Trophoblast cell (in vitro differentiated cells and primary cell): ENCODE measurements around the gene TNFAIP8L1.

Experiments
- DNase-seq, 2 donors: peaks; one replicate each; pipeline ENCODE4 v3.0.0-alpha.2; 2016
- H2AFZ ChIP-seq: 2 replicates; pipeline ENCODE4 v1.6.1; 2013; ENCODE audit warnings: low read length, moderate library complexity, mild to moderate bottlenecking; ENCODE audit not compliant: insufficient read depth, poor library complexity
- H2AK5ac ChIP-seq: 2 replicates; pipeline ENCODE4 v1.6.1; 2013; ENCODE audit warnings: mild to moderate bottlenecking, low read length
- H2BK120ac ChIP-seq: 2 replicates; pipeline ENCODE4 v1.6.1; 2013; ENCODE audit warnings: low read length, mild to moderate bottlenecking, moderate library complexity; ENCODE audit not compliant: insufficient read depth, poor library complexity
- H2BK12ac ChIP-seq: 2 replicates; pipeline ENCODE4 v1.6.1; 2013; ENCODE audit warnings: mild to moderate bottlenecking, low read length, moderate library complexity
- H2BK5ac ChIP-seq: 2 replicates; pipeline ENCODE4 v1.6.1; 2013; ENCODE audit warnings: low read length, low read depth, moderate library complexity, mild to moderate bottlenecking; ENCODE audit not compliant: poor library complexity
- H3K14ac ChIP-seq: 2 replicates; pipeline ENCODE4 v1.6.1; 2013; ENCODE audit warnings: mild to moderate bottlenecking, low read length
- H3K18ac ChIP-seq: 2 replicates; pipeline ENCODE4 v1.6.1; 2013; ENCODE audit warnings: mild to moderate bottlenecking, low read length
- H3K23ac ChIP-seq: 2 replicates; pipeline ENCODE4 v1.6.1; 2013; ENCODE audit warnings: low read length
- H3K27ac ChIP-seq: 2 replicates; pipeline ENCODE4 v1.5.1; 2013; ENCODE audit warnings: low read depth, mild to moderate bottlenecking, inconsistent platforms, low read length, moderate library complexity
- H3K27me3 ChIP-seq: 2 replicates; pipeline ENCODE4 v1.6.1; 2013; ENCODE audit warnings: inconsistent platforms, mild to moderate bottlenecking, low read length, moderate library complexity; ENCODE audit not compliant: insufficient read depth
- H3K36me3 ChIP-seq, 2 experiments: 1 replicate in 1 of 2; 2 replicates in 1 of 2; pipeline ENCODE4 v1.6.1; 2013; ENCODE audit warnings: low read length in 2 of 2, mild to moderate bottlenecking in 2 of 2, moderate library complexity in 1 of 2; ENCODE audit not compliant: insufficient read depth in 2 of 2, control insufficient read depth in 1 of 2
- H3K4ac ChIP-seq: 2 replicates; pipeline ENCODE4 v1.6.1; 2013; ENCODE audit warnings: low read depth, mild to moderate bottlenecking, low read length, moderate library complexity
- H3K4me1 ChIP-seq, 2 experiments: 1 replicate in 1 of 2; 2 replicates in 1 of 2; pipeline ENCODE4 v1.6.1; 2013; ENCODE audit warnings: low read length in 2 of 2, mild to moderate bottlenecking in 2 of 2, moderate library complexity in 1 of 2; ENCODE audit not compliant: insufficient read depth in 2 of 2, control insufficient read depth in 1 of 2
- H3K4me2 ChIP-seq: 2 replicates; pipeline ENCODE4 v1.6.1; 2013; ENCODE audit warnings: inconsistent platforms, mild to moderate bottlenecking, low read length, moderate library complexity
- H3K4me3 ChIP-seq: 2 replicates; pipeline ENCODE4 v1.5.1; 2013; ENCODE audit warnings: mild to moderate bottlenecking, low read depth, low read length, inconsistent platforms
- H3K79me1 ChIP-seq: one replicate; pipeline ENCODE4 v1.6.1; 2013; ENCODE audit warnings: low read length
- H3K79me2 ChIP-seq: 2 replicates; pipeline ENCODE4 v1.6.1; 2013; ENCODE audit warnings: low read length, mild to moderate bottlenecking; ENCODE audit not compliant: control insufficient read depth, insufficient read depth, poor library complexity
- H3K9ac ChIP-seq: 2 replicates; pipeline ENCODE4 v1.6.1; 2013; ENCODE audit warnings: mild to moderate bottlenecking, low read length
- H3K9me3 ChIP-seq: 2 replicates; pipeline ENCODE4 v1.6.1; 2013; ENCODE audit warnings: low read depth, mild to moderate bottlenecking, control low read depth, inconsistent platforms, low read length; ENCODE audit not compliant: insufficient read depth
- H4K12ac ChIP-seq: 2 replicates; pipeline ENCODE4 v1.6.1; 2013; ENCODE audit warnings: low read depth, mild to moderate bottlenecking, low read length, moderate library complexity
- H4K8ac ChIP-seq: 2 replicates; pipeline ENCODE4 v1.6.1; 2013; ENCODE audit warnings: low read depth, mild to moderate bottlenecking, low read length, moderate library complexity
- H4K91ac ChIP-seq: one replicate; pipeline ENCODE4 v1.6.1; 2013; ENCODE audit warnings: low read depth, mild to moderate bottlenecking, low read length, moderate library complexity
- WGBS: extraction: QIAGEN DNeasy Blood & Tissue Kit; methylation state at CpG from one replicate; pipeline ENCODE4 v1.1.7; 2013; ENCODE audit warnings: missing lambda C conversion rate; ENCODE audit not compliant: insufficient read length, insufficient coverage; ENCODE audit errors: extremely low coverage; 5-methylcytosine and 5-hydroxymethylcytosine counted together

Gene TNFAIP8L1

DNA sequence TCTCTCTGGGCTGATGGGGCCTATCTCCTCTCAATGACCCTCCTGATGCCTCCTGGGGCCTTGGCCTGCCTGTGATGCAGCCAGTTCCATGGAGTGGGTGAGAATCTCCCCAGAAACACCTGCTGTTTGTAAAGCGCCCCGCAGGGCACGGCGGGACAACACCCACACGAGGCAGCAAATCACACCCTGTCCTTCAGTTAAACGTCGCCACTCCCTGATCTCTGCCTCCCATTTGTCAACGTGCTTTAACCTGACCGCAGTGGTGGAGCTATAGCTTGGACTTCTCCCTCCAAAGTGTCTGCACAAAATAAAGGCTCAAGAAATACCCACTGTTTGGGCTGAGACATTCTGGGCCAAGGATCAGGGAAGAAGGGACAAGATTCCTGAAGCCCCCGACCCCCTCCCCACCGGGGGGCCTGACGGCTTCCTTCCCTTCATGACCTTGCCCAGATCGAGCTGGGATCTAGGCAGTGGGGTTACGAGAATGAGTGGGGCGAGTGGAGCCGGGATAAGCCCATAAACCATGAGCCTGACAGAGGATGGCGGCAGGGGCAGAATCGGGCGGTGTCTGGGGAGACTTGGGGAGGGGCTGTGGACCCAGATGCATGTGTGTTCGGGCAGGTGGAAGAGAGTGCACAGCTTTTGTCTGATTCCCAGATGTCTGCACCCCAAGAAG lies 22.8 kb downstream of the TNFAIP8L1 start:
- H3K4ac ChIP-seq, result no peak overlapping the region
- H3K14ac ChIP-seq, result no peak overlapping the region
- H4K12ac ChIP-seq, result no peak overlapping the region
- no peak overlapping the region for H2AFZ ChIP-seq
- DNase-seq, result no peak
- H3K27me3 ChIP-seq, result no peaks in the 10 kb centered on the region
- H2AK5ac ChIP-seq, result no peak overlapping the region
- H3K79me1 ChIP-seq, result no peaks in the 10 kb centered on the region
- H2BK120ac ChIP-seq, result no peak overlapping the region
- H3K4me3 ChIP-seq, result no peak overlapping the region
- no peak overlapping the region for H3K23ac ChIP-seq
- peaks cover 70 to 74% of the 10 kb centered on the region in 2 experiments for H3K36me3 ChIP-seq
- WGBS, result no CpG with 5 or more reads among the region's 20 CpGs
- no peak overlapping the region for H4K8ac ChIP-seq
- no peak overlapping the region for H4K91ac ChIP-seq
- no peak overlapping the region for H2BK12ac ChIP-seq
- H3K4me1 ChIP-seq, result no peaks in the 10 kb centered on the region
- H3K9me3 ChIP-seq, result peaks cover 10% of the 10 kb centered on the region
- H3K79me2 ChIP-seq, result peaks cover 2% of the 10 kb centered on the region
- no peak overlapping the region for H3K18ac ChIP-seq
- H3K9ac ChIP-seq, result no peak overlapping the region
- no peak overlapping the region for H3K27ac ChIP-seq
- no peak overlapping the region for H3K4me2 ChIP-seq
- no peak overlapping the region for H2BK5ac ChIP-seq

- no peaks in the 10 kb centered on the region for H3K4me1 ChIP-seq
- H3K79me2 ChIP-seq, result peaks cover 2% of the 10 kb centered on the region
- H3K4ac ChIP-seq, result no peak overlapping the region
- H3K27me3 ChIP-seq, result no peaks in the 10 kb centered on the region
- no peak overlapping the region for H4K8ac ChIP-seq
- no peak overlapping the region for H2AFZ ChIP-seq
- H3K4me3 ChIP-seq, result no peak overlapping the region
- no peak overlapping the region for H3K27ac ChIP-seq
- no peak overlapping the region for H4K12ac ChIP-seq
- H3K9ac ChIP-seq, result no peak overlapping the region
- peaks cover 10% of the 10 kb centered on the region for H3K9me3 ChIP-seq
- H3K36me3 ChIP-seq, result peaks cover 67 to 72% of the 10 kb centered on the region in 2 experiments
- no peak overlapping the region for H2BK5ac ChIP-seq
- no peak overlapping the region for H3K14ac ChIP-seq
- H3K23ac ChIP-seq, result no peak overlapping the region
- H3K18ac ChIP-seq, result no peak overlapping the region
- H2AK5ac ChIP-seq, result no peak overlapping the region
- no peak overlapping the region for H3K4me2 ChIP-seq
- no peak for DNase-seq
- H3K79me1 ChIP-seq, result no peaks in the 10 kb centered on the region
- no peak overlapping the region for H2BK120ac ChIP-seq
- no peak overlapping the region for H4K91ac ChIP-seq
- no CpG with 5 or more reads among the region's 6 CpGs for WGBS
- no peak overlapping the region for H2BK12ac ChIP-seq
These were observed 23.5 kb downstream of the TNFAIP8L1 start for GRCh38 chr19:4662812-4663211.

GRCh38 chr19:4664642-4665041 lies 25.3 kb downstream of the TNFAIP8L1 start:
- WGBS, result no CpG with 5 or more reads among the region's 12 CpGs
- H3K4ac ChIP-seq, result no peak overlapping the region
- H3K23ac ChIP-seq, result no peak overlapping the region
- peaks cover 5% of the 10 kb centered on the region for H3K79me2 ChIP-seq
- no peak overlapping the region for H3K4me2 ChIP-seq
- no peak overlapping the region for H3K4me3 ChIP-seq
- H3K79me1 ChIP-seq, result peaks cover 3% of the 10 kb centered on the region
- H3K4me1 ChIP-seq, result peaks cover 0 to 3% of the 10 kb centered on the region in 2 experiments
- no peak overlapping the region for H4K8ac ChIP-seq
- no peak overlapping the region for H2AK5ac ChIP-seq
- no peak for DNase-seq
- no peak overlapping the region for H3K14ac ChIP-seq
- H3K27me3 ChIP-seq, result no peaks in the 10 kb centered on the region
- H4K12ac ChIP-seq, result no peak overlapping the region
- peaks cover 51 to 62% of the 10 kb centered on the region in 2 experiments for H3K36me3 ChIP-seq
- peak overlapping the region; percentile 17 for H3K18ac ChIP-seq
- H3K27ac ChIP-seq, result no peak overlapping the region
- H2BK120ac ChIP-seq, result no peak overlapping the region
- no peak overlapping the region for H4K91ac ChIP-seq
- no peak overlapping the region for H2AFZ ChIP-seq
- H2BK5ac ChIP-seq, result no peak overlapping the region
- H2BK12ac ChIP-seq, result no peak overlapping the region
- no peak overlapping the region for H3K9ac ChIP-seq
- H3K9me3 ChIP-seq, result peaks cover 3% of the 10 kb centered on the region

DNA sequence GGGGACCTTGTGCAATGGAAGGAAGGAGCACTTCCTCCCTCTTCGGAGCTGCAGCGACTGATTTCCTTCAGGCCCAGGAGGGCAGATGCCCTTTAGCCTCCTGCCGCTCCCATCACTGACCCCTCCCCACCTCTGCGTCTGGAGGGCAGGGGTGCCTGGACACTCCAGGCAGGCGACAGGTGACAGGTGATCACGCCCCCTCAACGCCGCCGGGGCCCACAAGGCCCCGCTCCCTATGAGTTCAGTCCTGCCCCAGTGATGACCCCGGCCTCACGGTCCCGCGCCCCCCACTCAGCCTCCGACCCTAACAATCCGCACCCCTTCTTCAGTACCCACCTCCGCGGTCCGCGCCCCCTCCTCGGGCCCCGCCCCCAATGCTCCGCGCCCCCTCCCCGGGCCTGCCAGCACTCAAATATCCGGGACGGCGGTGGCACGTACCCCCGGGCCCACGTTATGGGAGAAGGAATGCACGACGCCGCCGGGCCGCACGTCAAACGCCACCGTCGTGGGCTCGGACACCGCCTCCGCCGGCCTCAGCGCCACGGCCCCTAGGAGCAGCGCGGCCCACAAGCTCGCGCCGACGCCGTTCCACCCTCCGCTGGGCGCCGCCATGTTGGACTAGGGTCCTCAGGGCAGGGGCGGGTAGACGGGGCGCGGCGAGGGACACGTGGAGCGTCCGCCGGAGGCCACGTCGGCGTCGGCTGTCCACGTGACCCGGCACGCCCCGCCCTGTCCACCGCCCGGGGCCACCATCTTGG lies 30.6 kb downstream of the TNFAIP8L1 start, which contains the start of gene MYDGF:
Gene MYDGF, minus strand, starts transcription at position 620 of the 758 bp plus-strand sequence. Its CDS starts 8 bp downstream, at position 612.
- H4K12ac ChIP-seq, result peak within 1 kb of the TSS; percentile 92
- DNase-seq, result peak; percentile 87 to 95
- H3K9ac ChIP-seq, result peak within 1 kb of the TSS; percentile 90
- H2BK120ac ChIP-seq, result peak within 1 kb of the TSS; percentile 82
- peak within 1 kb of the TSS; percentile 92 for H4K91ac ChIP-seq
- H3K4me2 ChIP-seq, result peak within 1 kb of the TSS; percentile 78
- H2AK5ac ChIP-seq, result peak within 1 kb of the TSS; percentile 45
- no peak within 1 kb of the TSS for H2BK12ac ChIP-seq
- peak within 1 kb of the TSS; percentile 65 for H3K27ac ChIP-seq
- peak within 1 kb of the TSS; percentile 85 for H3K18ac ChIP-seq
- WGBS, result no CpG with 5 or more reads among the region's 75 CpGs
- no peaks in the 10 kb centered on the region for H3K27me3 ChIP-seq
- no peak within 1 kb of the TSS for H3K23ac ChIP-seq
- H3K4ac ChIP-seq, result peak within 1 kb of the TSS; percentile 77
- H3K14ac ChIP-seq, result peak within 1 kb of the TSS; percentile 94
- H3K36me3 ChIP-seq, result peaks cover 19 to 28% of the 10 kb centered on the region in 2 experiments
- H2BK5ac ChIP-seq, result peak within 1 kb of the TSS; percentile 41
- no peaks in the 10 kb centered on the region for H3K9me3 ChIP-seq
- H3K4me1 ChIP-seq, result peaks cover 0 to 3% of the 10 kb centered on the region in 2 experiments
- H3K4me3 ChIP-seq, result peak within 1 kb of the TSS; percentile 100
- H2AFZ ChIP-seq, result peak within 1 kb of the TSS; percentile 98
- peaks cover 7% of the 10 kb centered on the region for H3K79me1 ChIP-seq
- H3K79me2 ChIP-seq, result peaks cover 6% of the 10 kb centered on the region
- H4K8ac ChIP-seq, result peak within 1 kb of the TSS; percentile 95
